DMS 273 (cell line): ENCODE data around the gene GNB1.

Experiments used
- DNase-seq: peaks from one replicate; lab custom pipeline; 2025; ENCODE audit not compliant: unreplicated experiment; lab: John Stamatoyannopoulos, UW

The GNB1 gene

GRCh38 chr1:1832820-1833219 is 58.1 kb downstream of the GNB1 start:
- no peak for DNase-seq

GRCh38 chr1:1832166-1832565 is 58.7 kb downstream of the GNB1 start:
- no peak for DNase-seq

GRCh38 chr1:1827089-1827848 is 63.6 kb downstream of the GNB1 start:
- DNase-seq, result no peak

GRCh38 chr1:1826356-1827088 is 64.4 kb downstream of the GNB1 start:
- DNase-seq, result no peak

- DNase-seq, result no peak
Observed at GRCh38 chr1:1825217-1825616, 65.7 kb downstream of the GNB1 start.

GRCh38 chr1:1819762-1820161 is 71.1 kb downstream of the GNB1 start:
- no peak for DNase-seq

- DNase-seq, result no peak
Observed at GRCh38 chr1:1817221-1817620, 73.7 kb downstream of the GNB1 start.

- no peak for DNase-seq
Observed at GRCh38 chr1:1815606-1816281, 75.1 kb downstream of the GNB1 start.

- no peak for DNase-seq
Observed at GRCh38 chr1:1809489-1809888, 81.4 kb downstream of the GNB1 start.

GRCh38 chr1:1808206-1808605 is 82.7 kb downstream of the GNB1 start:
- DNase-seq, result no peak

GRCh38 chr1:1806890-1807289 is 84.0 kb downstream of the GNB1 start:
- DNase-seq, result no peak

GRCh38 chr1:1804301-1804700 is 86.6 kb downstream of the GNB1 start:
- no peak for DNase-seq

- DNase-seq, result no peak
Observed at GRCh38 chr1:1802871-1803270, 88.0 kb downstream of the GNB1 start.

GRCh38 chr1:1799716-1800115 is 91.2 kb downstream of the GNB1 start:
- DNase-seq, result no peak

- no peak for DNase-seq
Observed at GRCh38 chr1:1797731-1798341, 93.1 kb downstream of the GNB1 start.

GRCh38 chr1:1796466-1796865 is 94.4 kb downstream of the GNB1 start:
- peak; percentile 20 for DNase-seq

GRCh38 chr1:1794999-1795398 is 95.9 kb downstream of the GNB1 start:
- no peak for DNase-seq

- DNase-seq, result no peak
Observed at GRCh38 chr1:1793481-1794244, 97.2 kb downstream of the GNB1 start.

- peak; percentile 38 for DNase-seq
Observed at GRCh38 chr1:1788646-1789431, 102.0 kb downstream of the GNB1 start.

- DNase-seq, result no peak
Observed at GRCh38 chr1:1788136-1788535, 102.8 kb downstream of the GNB1 start.
